ENCODE measurements around the gene ZBTB7C.

DNA sequence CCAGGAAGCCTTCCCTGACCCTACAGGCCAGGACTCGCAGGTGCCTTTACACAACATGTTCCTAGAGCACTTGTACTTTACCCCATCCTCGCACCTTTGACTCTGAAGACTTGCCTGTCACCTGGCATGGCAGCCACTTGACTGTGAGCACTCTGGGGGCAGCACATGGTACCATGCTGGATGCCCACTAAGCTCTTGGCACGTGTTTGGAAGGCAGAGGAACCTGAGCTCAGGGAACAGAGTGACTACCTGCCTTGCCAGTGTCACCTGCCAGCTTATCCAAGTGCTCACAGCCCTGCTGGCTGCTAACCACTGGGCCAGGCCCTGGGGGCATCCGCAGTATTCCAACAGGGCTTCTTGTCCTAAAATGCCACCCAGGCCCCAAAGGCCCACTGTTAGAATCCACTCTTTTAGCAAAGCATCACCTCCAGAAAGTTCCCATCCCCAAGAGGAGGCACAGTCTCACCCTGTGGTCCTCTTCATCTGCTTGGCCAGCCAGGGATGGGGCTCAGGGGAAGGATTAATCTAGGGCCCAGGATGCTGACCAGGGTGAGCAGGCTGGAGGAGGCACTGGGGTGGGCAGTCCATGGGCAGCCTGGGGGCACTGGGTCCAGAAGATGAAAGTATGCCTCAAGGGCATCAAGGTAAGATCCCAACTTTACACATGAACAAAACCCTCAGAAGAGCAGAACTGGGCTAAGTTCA, 57.0 kb downstream of the ZBTB7C start:
- TF ChIP-seq THRAP3 (IDR thresholded peaks at IDR 0.05; ENCODE audit: borderline replicate concordance) (no peak), FOXP4 (CRISPR knock-in tag; IDR thresholded peaks at IDR 0.05; ENCODE audit: borderline replicate concordance) (no peak)
- TF ChIP-seq, protein P1, sequence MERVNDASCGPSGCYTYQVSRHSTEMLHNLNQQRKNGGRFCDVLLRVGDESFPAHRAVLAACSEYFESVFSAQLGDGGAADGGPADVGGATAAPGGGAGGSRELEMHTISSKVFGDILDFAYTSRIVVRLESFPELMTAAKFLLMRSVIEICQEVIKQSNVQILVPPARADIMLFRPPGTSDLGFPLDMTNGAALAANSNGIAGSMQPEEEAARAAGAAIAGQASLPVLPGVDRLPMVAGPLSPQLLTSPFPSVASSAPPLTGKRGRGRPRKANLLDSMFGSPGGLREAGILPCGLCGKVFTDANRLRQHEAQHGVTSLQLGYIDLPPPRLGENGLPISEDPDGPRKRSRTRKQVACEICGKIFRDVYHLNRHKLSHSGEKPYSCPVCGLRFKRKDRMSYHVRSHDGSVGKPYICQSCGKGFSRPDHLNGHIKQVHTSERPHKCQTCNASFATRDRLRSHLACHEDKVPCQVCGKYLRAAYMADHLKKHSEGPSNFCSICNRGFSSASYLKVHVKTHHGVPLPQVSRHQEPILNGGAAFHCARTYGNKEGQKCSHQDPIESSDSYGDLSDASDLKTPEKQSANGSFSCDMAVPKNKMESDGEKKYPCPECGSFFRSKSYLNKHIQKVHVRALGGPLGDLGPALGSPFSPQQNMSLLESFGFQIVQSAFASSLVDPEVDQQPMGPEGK (CRISPR knock-in tag; IDR thresholded peaks at IDR 0.05; ENCODE audit: borderline replicate concordance) = no peak
- TF ChIP-seq, protein P2, sequence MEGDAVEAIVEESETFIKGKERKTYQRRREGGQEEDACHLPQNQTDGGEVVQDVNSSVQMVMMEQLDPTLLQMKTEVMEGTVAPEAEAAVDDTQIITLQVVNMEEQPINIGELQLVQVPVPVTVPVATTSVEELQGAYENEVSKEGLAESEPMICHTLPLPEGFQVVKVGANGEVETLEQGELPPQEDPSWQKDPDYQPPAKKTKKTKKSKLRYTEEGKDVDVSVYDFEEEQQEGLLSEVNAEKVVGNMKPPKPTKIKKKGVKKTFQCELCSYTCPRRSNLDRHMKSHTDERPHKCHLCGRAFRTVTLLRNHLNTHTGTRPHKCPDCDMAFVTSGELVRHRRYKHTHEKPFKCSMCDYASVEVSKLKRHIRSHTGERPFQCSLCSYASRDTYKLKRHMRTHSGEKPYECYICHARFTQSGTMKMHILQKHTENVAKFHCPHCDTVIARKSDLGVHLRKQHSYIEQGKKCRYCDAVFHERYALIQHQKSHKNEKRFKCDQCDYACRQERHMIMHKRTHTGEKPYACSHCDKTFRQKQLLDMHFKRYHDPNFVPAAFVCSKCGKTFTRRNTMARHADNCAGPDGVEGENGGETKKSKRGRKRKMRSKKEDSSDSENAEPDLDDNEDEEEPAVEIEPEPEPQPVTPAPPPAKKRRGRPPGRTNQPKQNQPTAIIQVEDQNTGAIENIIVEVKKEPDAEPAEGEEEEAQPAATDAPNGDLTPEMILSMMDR (IDR thresholded peaks at IDR 0.05 in 2 of 3, conservative IDR thresholded peaks at IDR 0.05 in 1 of 3; ENCODE audit: insufficient read depth in 2 of 3, low read depth in 1 of 3, low read length in 3 of 3) = no peak

All from K562 (cell line).